ENCODE data around the gene RNPC3. TPM values are rescaled to one million over a fixed set of nuclear protein-coding genes. Genes with fewer than 3 reads are reported as not detected.
"Not testable (repeated sequence)": the region's sequence is repeated elsewhere in the genome, so short reads cannot be mapped to it uniquely, and the experiment has no call there.

RNPC3 gene
- polyA plus RNA-seq, 3 donors: 7.5 to 18.2 (median 15.7) TPM

DNA sequence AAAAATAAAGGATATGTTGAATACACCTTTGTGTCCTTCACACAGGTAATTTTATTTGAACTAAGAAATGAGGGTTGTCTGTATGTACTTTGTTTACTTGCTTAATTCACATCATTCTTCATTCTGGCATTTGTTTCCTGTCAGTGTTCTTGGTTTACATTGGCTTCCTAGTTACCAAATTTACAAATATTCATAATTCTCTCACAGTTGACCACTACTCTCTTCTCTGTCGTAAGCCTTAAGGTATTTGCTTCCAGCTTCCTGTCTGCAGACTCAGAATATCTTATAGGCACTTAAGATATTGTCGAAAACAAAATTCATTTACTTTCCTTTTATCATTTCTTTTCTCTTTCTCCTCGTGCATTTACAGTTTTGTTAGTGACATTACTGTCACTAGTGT lies 15.9 kb downstream of the RNPC3 start:
- 74 to 94% (median 77%) methylated on average over 3 of the region's 3 CpGs for WGBS, 3 donors
- H3K27ac ChIP-seq (ENCODE audit: low read depth, low read length): no peak overlapping the region

DNA sequence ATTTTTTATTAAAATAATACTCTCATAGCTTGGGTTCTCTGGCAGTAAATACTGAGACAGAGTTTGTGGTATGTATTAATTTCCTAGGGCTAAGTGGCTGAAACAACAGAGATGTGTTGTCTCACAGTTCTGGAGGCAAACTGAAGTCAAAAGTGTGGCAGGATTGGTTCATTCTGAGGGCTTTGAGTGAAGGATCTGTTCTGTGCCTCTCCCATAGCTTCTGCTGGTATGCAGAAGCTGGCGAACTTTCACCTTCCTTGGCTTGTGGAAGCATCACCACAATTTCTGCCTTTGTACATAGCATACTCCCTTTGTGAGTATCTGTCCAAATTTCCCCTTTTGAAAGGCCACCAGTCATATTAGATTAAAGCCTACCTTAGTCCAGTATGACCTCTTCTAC lies 21.0 kb downstream of the RNPC3 start:
- WGBS, 3 donors: 85 to 100% (median 92%) methylated on average over 1 of the region's 1 CpG
- H3K27ac ChIP-seq (ENCODE audit: low read depth, low read length): no peak overlapping the region

DNA sequence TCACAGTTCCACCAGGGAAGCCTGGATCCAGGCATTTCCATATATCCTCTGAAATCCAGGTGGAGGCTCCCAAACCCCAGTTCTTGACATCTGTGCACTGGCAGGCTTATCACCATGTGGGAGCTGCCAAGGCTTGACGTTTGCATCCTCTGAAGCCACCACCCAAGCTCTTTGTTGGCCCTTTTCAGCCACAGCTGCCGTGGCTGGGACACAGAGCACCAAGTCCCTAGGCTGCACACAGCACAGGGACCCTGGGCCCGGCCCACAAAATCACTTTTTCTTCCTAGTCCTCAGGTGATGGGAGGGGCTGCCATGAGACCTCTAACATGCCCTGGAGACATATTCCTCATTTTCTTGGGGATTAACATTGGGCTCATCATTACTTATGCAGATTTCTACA lies 22.3 kb downstream of the RNPC3 start:
- H3K27ac ChIP-seq (ENCODE audit: low read depth, low read length): no peak overlapping the region
- 88 to 95% (median 95%) methylated on average over 3 of the region's 3 CpGs for WGBS, 3 donors

DNA sequence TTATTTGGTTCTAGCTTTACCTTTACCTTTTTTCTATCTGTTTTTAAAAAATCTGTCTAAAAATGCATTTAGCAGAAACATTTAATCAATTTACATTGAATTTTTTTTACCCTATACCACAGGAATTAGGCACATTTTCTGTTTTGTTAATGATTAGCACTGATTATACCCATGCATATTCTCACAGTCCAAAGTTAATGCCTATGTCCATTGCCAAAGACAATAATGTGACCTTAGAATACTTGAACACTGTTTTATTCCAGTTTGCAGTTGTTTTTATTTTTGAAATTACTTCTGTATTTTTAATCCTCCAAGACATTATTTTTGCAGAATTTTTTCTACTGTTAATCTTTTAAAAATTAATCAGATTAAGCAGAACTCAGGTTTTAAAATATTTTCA lies 34.9 kb downstream of the RNPC3 start:
- no peak overlapping the region for H3K27ac ChIP-seq (ENCODE audit: low read depth, low read length)

DNA sequence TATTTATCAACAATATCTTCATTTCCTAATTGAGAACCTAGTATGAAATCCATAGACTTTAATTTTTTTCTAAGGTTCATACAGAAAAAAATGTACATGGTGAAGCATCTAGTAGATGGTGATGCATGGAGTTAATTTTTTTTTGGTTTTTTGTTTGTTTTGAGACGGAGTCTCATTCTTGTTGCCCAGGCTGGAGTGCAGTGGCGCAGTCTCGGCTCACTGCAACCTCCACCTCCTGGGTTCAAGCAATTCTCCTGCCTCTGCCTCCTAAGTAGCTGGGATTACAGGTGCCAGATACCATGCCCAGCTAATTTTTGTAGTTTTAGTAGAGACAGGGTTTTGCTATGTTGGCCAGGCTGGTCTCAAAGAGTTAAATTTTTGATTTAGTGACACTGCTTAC lies 35.6 kb downstream of the RNPC3 start:
- H3K27ac ChIP-seq (ENCODE audit: low read depth, low read length): not testable (repeated sequence)
- WGBS, 3 donors: 37 to 87% (median 75%) methylated on average over 3 of the region's 3 CpGs

DNA sequence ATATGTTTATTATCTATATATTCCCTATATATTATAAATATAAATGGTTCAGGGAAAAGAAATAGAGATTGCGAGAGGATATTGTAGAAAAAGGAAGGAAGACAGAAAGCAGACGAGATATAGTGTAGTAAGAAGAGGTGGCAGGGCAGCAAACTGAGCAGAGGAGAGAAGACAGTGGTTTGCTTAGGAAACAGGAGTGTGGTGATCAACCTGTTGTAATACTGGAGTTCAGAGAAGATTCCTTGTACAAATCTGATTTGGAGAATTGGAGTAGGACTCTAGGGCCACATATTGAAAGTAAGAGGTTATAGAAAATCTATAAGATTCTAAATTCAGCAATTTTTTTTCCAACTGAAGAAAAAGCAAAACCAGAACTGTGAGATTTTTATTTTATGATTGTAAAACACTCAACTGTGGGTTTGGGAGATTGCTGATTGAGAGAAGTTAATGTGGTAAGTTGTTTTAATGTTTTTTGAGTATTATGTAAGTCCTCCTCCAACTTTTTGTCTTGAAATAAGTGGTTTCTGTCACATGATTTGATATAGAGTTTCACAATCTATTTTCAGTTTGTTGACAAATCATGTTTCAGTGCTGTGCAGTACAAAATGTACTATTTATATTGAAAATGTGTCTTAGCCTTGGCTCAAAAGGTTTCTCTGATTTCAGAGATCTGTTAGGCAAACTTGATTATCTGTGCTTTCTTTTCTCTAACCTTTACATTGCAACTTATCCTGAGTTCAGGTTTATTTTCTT lies 36.3 kb downstream of the RNPC3 start:
- 39 to 50% (median 43%) methylated on average over 2 of the region's 2 CpGs for WGBS, 3 donors
- no peak overlapping the region for H3K27ac ChIP-seq (ENCODE audit: low read depth, low read length)

DNA sequence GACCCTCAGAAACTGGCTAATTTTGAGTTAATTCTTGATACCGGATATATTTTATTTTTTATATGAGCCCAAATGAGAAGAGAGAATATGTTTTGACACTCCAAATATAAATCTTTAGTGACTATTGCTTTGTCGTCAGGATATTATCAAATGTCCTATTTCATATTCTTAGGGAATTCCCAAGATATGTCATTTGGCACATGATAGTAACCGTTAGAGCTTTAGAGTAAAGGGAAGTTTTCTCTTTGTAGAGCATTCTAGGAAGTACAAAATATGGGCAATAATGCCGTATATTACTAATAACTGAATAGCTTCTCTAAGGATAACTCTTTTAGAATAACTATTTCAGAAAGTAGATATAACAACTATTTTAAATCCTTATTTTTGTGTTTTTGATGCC lies 37.6 kb downstream of the RNPC3 start:
- H3K27ac ChIP-seq (ENCODE audit: low read depth, low read length): no peak overlapping the region
- 52 to 64% (median 63%) methylated on average over 4 of the region's 4 CpGs for WGBS, 3 donors

DNA sequence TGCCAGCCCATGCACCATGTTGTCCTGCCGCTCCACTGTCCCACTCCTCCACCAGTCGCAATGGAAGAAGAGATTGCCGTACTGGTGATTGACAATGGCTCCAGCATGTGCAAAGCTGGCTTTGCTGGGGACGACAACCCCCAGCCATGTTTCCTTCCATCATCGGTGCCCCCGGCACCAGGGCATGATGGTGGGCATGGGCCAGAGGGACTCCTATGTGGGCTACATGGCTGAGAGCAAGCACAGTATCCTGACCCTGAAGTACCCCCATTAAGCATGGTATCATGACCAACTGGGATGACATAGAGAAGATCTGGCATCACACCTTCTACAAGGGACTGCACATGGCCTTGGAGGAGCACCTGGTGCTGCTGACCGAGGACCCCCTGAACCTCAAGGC lies 44.0 kb downstream of the RNPC3 start:
- 96 to 97% (median 96%) methylated on average over 7 of the region's 7 CpGs for WGBS, 3 donors
- H3K27ac ChIP-seq (ENCODE audit: low read depth, low read length): no peak overlapping the region

DNA sequence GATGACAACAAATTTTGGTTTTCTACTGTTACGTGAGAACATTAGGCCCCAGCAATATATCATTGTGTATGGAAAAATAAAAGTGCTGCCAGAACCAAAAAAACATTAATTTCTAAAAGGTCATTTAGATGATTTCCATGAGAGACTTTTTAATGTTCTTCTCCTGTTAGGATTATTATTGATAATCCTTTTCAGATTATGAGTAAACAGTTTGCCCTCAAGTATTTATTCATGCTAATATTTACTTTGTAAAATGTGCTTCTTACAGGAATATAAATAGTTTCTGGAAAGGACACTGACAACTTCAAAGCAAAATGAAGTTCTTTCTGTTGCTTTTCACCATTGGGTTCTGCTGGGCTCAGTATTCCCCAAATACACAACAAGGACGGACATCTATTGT lies 45.8 kb downstream of the RNPC3 start, which contains the start of gene AMY2B:
AMY2B (plus strand) TSS at position 301 of the 400 bp plus-strand sequence; CDS start at position 315, 14 bp downstream.
- H3K27ac ChIP-seq (ENCODE audit: low read depth, low read length): not testable (repeated sequence)
- WGBS, 3 donors: 48 to 97% (median 84%) methylated on average over 2 of the region's 2 CpGs

DNA sequence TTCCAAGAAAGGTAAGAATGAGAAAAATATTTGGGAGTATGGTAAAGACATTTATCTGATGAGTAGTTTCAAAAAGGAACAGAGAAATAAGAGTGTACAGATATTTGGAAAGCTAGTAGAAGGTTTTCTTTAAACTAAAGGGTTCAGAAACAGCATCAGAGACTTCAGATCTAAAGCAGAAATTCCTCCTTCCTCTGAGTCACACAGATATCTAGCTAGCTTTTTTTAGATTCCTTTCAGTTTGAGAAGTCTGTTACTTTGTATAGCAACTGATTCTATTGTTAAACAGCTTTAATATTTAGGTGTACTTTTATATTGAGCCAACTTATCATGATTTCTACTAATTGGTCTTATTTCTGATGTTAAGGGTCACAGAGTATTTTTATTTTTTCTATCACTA lies 50.6 kb downstream of the RNPC3 start:
- H3K27ac ChIP-seq (ENCODE audit: low read depth, low read length): no peak overlapping the region

DNA sequence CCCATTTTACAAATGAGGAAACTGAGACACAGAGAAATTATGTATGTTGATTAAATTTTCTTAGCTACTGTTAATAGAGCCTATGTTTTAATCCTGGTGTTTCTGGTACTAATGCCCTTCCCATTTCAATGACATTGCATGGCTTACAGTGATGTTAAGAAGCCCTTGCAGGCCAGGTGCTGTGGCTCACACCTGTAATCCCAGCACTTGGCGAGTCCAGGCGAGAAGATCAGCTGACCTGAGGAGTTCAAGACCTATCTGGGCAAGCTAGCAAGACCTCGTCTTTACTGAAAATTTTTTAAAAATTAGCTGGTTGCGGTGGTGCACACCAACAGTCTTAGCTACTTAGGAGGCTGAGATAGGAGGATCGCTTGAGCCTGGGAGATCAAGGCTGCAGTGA lies 51.3 kb downstream of the RNPC3 start:
- 81 to 96% (median 94%) methylated on average over 3 of the region's 5 CpGs for WGBS, 3 donors
- H3K27ac ChIP-seq (ENCODE audit: low read depth, low read length): not testable (repeated sequence)

DNA sequence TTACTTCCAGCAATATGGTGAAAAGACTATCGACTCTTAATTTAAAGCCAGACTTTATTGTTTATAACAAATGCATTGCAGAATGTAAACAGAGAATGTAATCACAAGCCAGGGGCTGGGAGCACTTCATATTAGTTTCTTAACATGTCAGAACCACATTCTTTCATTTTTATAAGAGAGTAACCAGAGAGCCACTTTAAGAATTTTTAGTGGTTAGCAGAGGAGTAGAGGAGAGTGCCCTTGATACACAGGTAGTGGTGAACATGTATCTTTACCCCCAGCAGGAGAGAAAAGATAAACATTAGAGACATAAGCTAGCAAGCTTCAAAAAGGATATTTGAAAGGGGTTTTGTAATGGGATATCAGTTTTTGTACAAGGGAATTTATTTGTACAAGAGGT lies 57.0 kb downstream of the RNPC3 start:
- no peak overlapping the region for H3K27ac ChIP-seq (ENCODE audit: low read depth, low read length)
- 56 to 63% (median 60%) methylated on average over 1 of the region's 1 CpG for WGBS, 3 donors

DNA sequence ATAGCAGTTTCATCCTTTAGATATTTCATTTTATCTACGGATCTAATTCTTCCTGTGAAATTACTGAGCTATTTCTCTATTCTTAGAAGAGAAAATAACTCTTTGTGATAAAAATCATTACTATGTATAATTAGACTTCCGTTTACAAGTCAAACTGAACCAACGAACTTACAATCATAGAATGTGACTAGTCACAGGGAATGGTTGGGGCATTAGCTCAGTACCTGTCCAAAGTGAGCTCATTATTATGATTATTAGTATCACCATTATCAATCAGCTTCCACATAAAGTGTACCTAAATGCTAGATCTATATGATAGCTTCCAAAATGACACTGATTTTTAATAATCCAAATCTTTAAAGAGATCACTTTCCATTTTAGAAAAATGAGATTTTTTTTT lies 58.4 kb downstream of the RNPC3 start:
- no peak overlapping the region for H3K27ac ChIP-seq (ENCODE audit: low read depth, low read length)
- 35 to 81% (median 80%) methylated on average over 3 of the region's 3 CpGs for WGBS, 3 donors

DNA sequence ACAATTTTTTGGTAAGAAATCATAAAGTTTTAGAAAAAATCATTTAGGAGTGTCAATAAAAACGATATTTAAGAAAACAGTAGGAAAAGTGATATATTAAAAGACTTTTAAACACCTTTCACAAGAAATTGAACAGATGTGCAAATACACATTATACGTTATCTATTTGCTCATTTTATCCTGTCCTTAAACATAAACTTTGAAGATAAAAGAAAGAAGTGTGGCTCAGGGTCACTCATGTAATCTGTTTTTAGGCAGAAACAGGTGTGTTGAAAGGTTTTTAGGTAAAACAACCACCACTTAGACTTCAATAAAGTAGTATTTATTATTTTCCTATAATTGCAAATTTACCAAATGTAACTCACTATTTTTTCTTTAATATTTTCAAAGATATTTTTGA lies 59.0 kb downstream of the RNPC3 start:
- H3K27ac ChIP-seq (ENCODE audit: low read depth, low read length): no peak overlapping the region
- 26 to 77% (median 71%) methylated on average over 2 of the region's 2 CpGs for WGBS, 3 donors

DNA sequence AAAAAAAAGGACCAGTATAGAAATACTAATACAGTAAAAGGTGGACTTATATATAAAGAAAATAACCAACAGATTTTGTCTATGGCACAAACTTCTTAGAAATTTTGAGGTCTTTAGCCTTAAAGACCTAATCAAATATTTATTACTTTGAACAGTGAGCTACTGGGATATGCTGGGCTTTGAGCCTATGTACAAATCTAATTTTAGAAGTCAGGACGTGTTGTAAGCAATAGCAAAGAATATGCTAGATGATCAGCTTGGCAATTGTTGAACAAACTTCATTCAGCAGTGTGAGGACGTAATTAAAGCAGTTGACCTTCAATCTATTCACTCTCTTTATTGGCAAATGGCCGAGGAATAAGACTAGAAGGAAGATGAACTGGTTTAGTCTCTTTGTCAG lies 77.2 kb downstream of the RNPC3 start:
- no CpG with 5 or more reads among the region's 3 CpGs for WGBS, 3 donors
- H3K27ac ChIP-seq (ENCODE audit: low read depth, low read length): not testable (repeated sequence)

Other genes with a start within 250 kb of the RNPC3 start
- 10 to 100 TPM; 15.1 to 46.1 (median 28.5) TPM for gene AMY2B, start 45.9 kb downstream of the RNPC3 start, polyA plus RNA-seq
- gene AMY2A, start 91.7 kb downstream of the RNPC3 start, polyA plus RNA-seq: 100 to 1,000 TPM in 1 of 3 donors, 1 to 10 TPM in 1, under 1 TPM in 1; 0.37 to 359 (median 3.9) TPM
- not detected for gene AMY1A, start 130.1 kb downstream of the RNPC3 start, polyA plus RNA-seq
- gene AMY1B, start 170.5 kb downstream of the RNPC3 start, polyA plus RNA-seq: under 1 TPM in 1 of 3 donors, not detected in 2; 0.30 TPM
- under 1 TPM in 1 of 3 donors, not detected in 2; 0.06 TPM for gene AMY1C, start 224.2 kb downstream of the RNPC3 start, polyA plus RNA-seq